Naive thymus-derived CD8-positive, alpha-beta T cell (primary cell): ENCODE results near the gene STX4. TPM values are rescaled to one million over a fixed set of nuclear protein-coding genes. Genes with fewer than 3 reads are reported as not detected.

ENCODE experiments used
- ATAC-seq, 2 donors: fragments of 150-1000 bp; cut with Tn5 transposase in 1 of 2; sonication (Bioruptor Pico), chemical (Tn5 transposase) in 1 of 2; 1 replicate in 1 of 2; 2 replicates in 1 of 2; pipeline ENCODE4 v1.10.0; 2021; ENCODE audit warnings: mild to moderate bottlenecking in 2 of 2, moderate library complexity in 2 of 2
- POLR2A ChIA-PET: fragments of 350-600 bp; sonication (Branson Sonifier 250); formaldehyde crosslinking; loops from one replicate; lab custom pipeline; 2021; ENCODE audit warnings: antibody characterized with exemption; lab: Charles Lee
- DNase-seq, 10 donors: peaks; one replicate each; pipeline versions ENCODE4 v3.0.0 to v3.0.0-alpha.2; 2020 to 2022
- H3K27ac Mint-ChIP-seq, 10 donors: one replicate each; pipeline ENCODE4 v1.8.0; 2020 to 2022; ENCODE audit warnings: mild to moderate bottlenecking in 10 of 10, mixed read lengths in 10 of 10, moderate library complexity in 4 of 10, inconsistent platforms in 1 of 10
- H3K27me3 Mint-ChIP-seq, 5 donors: one replicate each; pipeline ENCODE4 v1.8.0; 2021 to 2022; ENCODE audit warnings: mixed read lengths in 5 of 5
- H3K36me3 Mint-ChIP-seq, 3 donors: one replicate each; pipeline ENCODE4 v1.8.0; 2020 to 2022; ENCODE audit warnings: mixed read lengths in 3 of 3, mild to moderate bottlenecking in 2 of 3, inconsistent platforms in 1 of 3
- H3K4me1 Mint-ChIP-seq, 4 donors: one replicate each; pipeline ENCODE4 v1.8.0; 2021 to 2022; ENCODE audit warnings: mixed read lengths in 4 of 4
- H3K4me3 Mint-ChIP-seq, 10 donors: one replicate each; pipeline ENCODE4 v1.8.0; 2020 to 2022; ENCODE audit warnings: mild to moderate bottlenecking in 10 of 10, mixed read lengths in 10 of 10, moderate library complexity in 6 of 10, inconsistent platforms in 1 of 10
- H3K9me3 Mint-ChIP-seq, 9 donors: one replicate each; pipeline ENCODE4 v1.8.0; 2020 to 2022; ENCODE audit warnings: mixed read lengths in 9 of 9, mild to moderate bottlenecking in 3 of 9, inconsistent platforms in 1 of 9, moderate library complexity in 1 of 9
- polyA plus RNA-seq, 3 donors: library from polyadenylated mRNA; unstranded; fragments of 300-500 nt; fragmentation: Illumina TruSeq; gene quantifications; one replicate each; pipeline ENCODE4 v1.2.3, GENCODE V29; 2021
- total RNA-seq, 8 experiments: library from RNA in 2 of 8; stranded (reverse) in 2 of 8; gene quantifications; one replicate each; pipeline ENCODE4 v1.2.3 and lab custom pipeline; 2021 to 2026

STX4 gene
- total and polyA plus RNA-seq, 5 experiments from 2014 or later = 23.2 to 100 (median 31.3) TPM

GRCh38 chr16:31063495-31063842 lies 30.1 kb downstream of the STX4 start:
- Mint-ChIP-seq H3K9me3 (no peaks in the 10 kb centered on the region), H3K36me3 (peaks cover 0 to 20% (median 7%) of the 10 kb centered on the region in 3 donors), H3K27ac (peak overlapping the region in 7 of 10 donors; percentile 36 to 78 (median 73)), H3K4me1 (peaks cover 23 to 46% (median 38%) of the 10 kb centered on the region in 4 donors), H3K4me3 (peak overlapping the region in 9 of 10 donors; percentile 8 to 88 (median 52)), H3K27me3 (no peaks in the 10 kb centered on the region)
- DNase-seq = no peak
- POLR2A ChIA-PET = interaction anchor here (1.6 to 4.1 kb wide), 2 partner anchors 10 to 29 kb away, joined by 3 to 28 read pairs; partner anchors contain the start of genes ZNF646 and ZNF668
- ATAC-seq = no peak

GRCh38 chr16:31063843-31064611 lies 30.7 kb downstream of the STX4 start:
- peak in 3 of 10 donors; percentile 17 to 26 (median 25) for DNase-seq
- peak; percentile 28 to 66 for ATAC-seq
- Mint-ChIP-seq H3K27ac (peak overlapping the region in 9 of 10 donors; percentile 47 to 91 (median 79)), H3K9me3 (no peaks in the 10 kb centered on the region), H3K27me3 (no peaks in the 10 kb centered on the region), H3K4me3 (peak overlapping the region; percentile 52 to 88 (median 72)), H3K36me3 (peaks cover 0 to 20% (median 7%) of the 10 kb centered on the region in 3 donors), H3K4me1 (peaks cover 23 to 47% (median 40%) of the 10 kb centered on the region in 4 donors)
- POLR2A ChIA-PET = interaction anchor here (1.6 to 4.1 kb wide), 2 partner anchors 10 to 28 kb away, joined by 3 to 28 read pairs; partner anchors contain the start of genes ZNF646 and ZNF668

GRCh38 chr16:31064882-31065461 lies 31.6 kb downstream of the STX4 start:
- ATAC-seq = no peak
- POLR2A ChIA-PET = interaction anchor here (4.1 kb wide), 1 partner anchor 9 kb away, joined by 28 read pairs; the partner anchor contains the start of genes ZNF646 and ZNF668
- peak overlapping the region; percentile 42 to 88 (median 72) for H3K4me3 Mint-ChIP-seq
- no peaks in the 10 kb centered on the region for H3K27me3 Mint-ChIP-seq
- no peak for DNase-seq
- H3K4me1 Mint-ChIP-seq = peaks cover 26 to 51% (median 45%) of the 10 kb centered on the region in 4 donors
- peaks cover 0 to 20% (median 6%) of the 10 kb centered on the region in 3 donors for H3K36me3 Mint-ChIP-seq
- no peaks in the 10 kb centered on the region for H3K9me3 Mint-ChIP-seq
- H3K27ac Mint-ChIP-seq = peak overlapping the region in 9 of 10 donors; percentile 36 to 91 (median 79)

- Mint-ChIP-seq H3K4me1 (peaks cover 32 to 54% (median 50%) of the 10 kb centered on the region in 4 donors), H3K27ac (peak overlapping the region in 3 of 10 donors; percentile 1 to 87 (median 29)), H3K27me3 (no peaks in the 10 kb centered on the region), H3K4me3 (no peak overlapping the region), H3K36me3 (peaks cover 0 to 13% (median 6%) of the 10 kb centered on the region in 3 donors), H3K9me3 (no peaks in the 10 kb centered on the region)
- DNase-seq (no peak), ATAC-seq (no peak)
- POLR2A ChIA-PET = no interaction called here
These were observed 34.0 kb downstream of the STX4 start for GRCh38 chr16:31067342-31067741.

DNA sequence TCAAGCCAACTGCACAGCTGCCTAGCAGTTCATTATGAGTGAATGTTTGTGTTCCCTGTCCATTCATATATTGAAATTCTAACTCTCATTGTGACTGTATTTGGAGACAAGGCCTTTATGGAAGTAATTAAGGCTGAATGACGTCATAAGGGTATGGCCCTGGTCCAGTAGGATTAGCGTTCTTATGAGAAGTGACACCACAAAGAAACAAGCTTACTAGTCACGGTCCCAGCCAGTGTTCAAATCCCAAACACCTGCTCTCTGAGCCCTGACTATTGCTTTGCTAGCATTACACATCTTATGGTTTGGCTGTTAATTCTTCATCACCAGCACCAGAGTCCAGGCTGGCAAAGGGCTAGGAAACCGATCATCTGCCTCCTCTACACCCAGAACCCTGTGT lies 38.5 kb downstream of the STX4 start:
- Mint-ChIP-seq H3K4me3 (peak overlapping the region; percentile 81 to 97 (median 94)), H3K4me1 (peaks cover 24 to 44% (median 41%) of the 10 kb centered on the region in 4 donors), H3K9me3 (no peaks in the 10 kb centered on the region), H3K27ac (peak overlapping the region in 9 of 10 donors; percentile 2 to 96 (median 88)), H3K36me3 (peaks cover 0 to 5% (median 2%) of the 10 kb centered on the region in 3 donors), H3K27me3 (no peaks in the 10 kb centered on the region)
- POLR2A ChIA-PET = interaction anchor here (0.9 to 3.2 kb wide), 3 partner anchors 8 to 70 kb away, joined by 3 to 28 read pairs (median 5); partner anchors contain the start of gene KAT8
- no peak for DNase-seq
- no peak for ATAC-seq

DNA sequence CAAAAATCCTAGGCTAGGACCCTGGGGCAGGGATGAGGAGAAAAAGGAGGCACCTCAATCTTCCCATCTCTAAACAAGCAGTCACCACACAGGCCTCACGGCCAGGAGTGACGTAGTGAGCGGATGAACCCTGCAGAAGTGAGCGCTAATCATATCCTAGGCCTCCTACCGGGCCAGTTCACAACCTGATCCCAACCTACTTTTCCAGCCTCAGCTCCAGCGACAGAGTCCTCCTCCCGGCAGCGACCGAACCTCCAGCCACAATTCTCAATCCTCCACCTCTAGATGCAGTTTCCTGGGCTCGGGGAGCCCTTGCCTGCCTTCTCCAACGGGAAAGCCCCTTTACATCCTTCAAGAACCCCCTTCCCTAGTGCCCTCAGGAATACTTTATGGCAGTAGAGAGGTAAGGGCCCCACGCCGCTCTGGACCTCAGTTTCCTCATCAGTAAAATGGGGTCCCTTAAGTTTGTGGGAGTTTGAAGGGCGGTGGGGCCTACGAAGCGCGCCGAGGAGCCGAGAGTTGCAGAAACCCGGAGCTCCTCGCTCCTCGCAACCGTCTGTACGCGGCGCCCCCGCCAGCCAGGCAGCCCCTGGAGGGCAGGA lies 39.3 kb downstream of the STX4 start:
- H3K4me1 Mint-ChIP-seq = peaks cover 24 to 45% (median 42%) of the 10 kb centered on the region in 4 donors
- POLR2A ChIA-PET = interaction anchor here (0.6 to 3.2 kb wide), 16 partner anchors 8 to 387 kb away, joined by 3 to 45 read pairs (median 12); partner anchors contain the start of genes ARMC5, FUS, KAT8 and PRSS53
- peak overlapping the region; percentile 70 to 97 (median 90) for H3K27ac Mint-ChIP-seq
- no peaks in the 10 kb centered on the region for H3K27me3 Mint-ChIP-seq
- ATAC-seq (peak in 1 of 2 donors; percentile 0), DNase-seq (peak in 3 of 10 donors; percentile 2 to 16 (median 11))
- H3K4me3 Mint-ChIP-seq = peak overlapping the region; percentile 81 to 97 (median 94)
- no peaks in the 10 kb centered on the region for H3K9me3 Mint-ChIP-seq
- H3K36me3 Mint-ChIP-seq = peaks cover 0 to 11% (median 4%) of the 10 kb centered on the region in 3 donors

- peak overlapping the region; percentile 81 to 97 (median 96) for H3K4me3 Mint-ChIP-seq
- peaks cover 22 to 52% (median 45%) of the 10 kb centered on the region in 4 donors for H3K4me1 Mint-ChIP-seq
- H3K27ac Mint-ChIP-seq = peak overlapping the region; percentile 90 to 99 (median 96)
- no peaks in the 10 kb centered on the region for H3K9me3 Mint-ChIP-seq
- POLR2A ChIA-PET = interaction anchor here (0.6 to 3.2 kb wide), 29 partner anchors 9 to 796 kb away, joined by 3 to 45 read pairs (median 4); partner anchors contain the start of genes ARMC5, FUS, HSD3B7 and KAT8
- DNase-seq (peak; percentile 73 to 90 (median 84)), ATAC-seq (peak; percentile 41 to 52)
- peaks cover 0 to 19% (median 9%) of the 10 kb centered on the region in 3 donors for H3K36me3 Mint-ChIP-seq
- no peaks in the 10 kb centered on the region for H3K27me3 Mint-ChIP-seq
These were observed 40.0 kb downstream of the STX4 start for GRCh38 chr16:31073142-31073969.

DNA sequence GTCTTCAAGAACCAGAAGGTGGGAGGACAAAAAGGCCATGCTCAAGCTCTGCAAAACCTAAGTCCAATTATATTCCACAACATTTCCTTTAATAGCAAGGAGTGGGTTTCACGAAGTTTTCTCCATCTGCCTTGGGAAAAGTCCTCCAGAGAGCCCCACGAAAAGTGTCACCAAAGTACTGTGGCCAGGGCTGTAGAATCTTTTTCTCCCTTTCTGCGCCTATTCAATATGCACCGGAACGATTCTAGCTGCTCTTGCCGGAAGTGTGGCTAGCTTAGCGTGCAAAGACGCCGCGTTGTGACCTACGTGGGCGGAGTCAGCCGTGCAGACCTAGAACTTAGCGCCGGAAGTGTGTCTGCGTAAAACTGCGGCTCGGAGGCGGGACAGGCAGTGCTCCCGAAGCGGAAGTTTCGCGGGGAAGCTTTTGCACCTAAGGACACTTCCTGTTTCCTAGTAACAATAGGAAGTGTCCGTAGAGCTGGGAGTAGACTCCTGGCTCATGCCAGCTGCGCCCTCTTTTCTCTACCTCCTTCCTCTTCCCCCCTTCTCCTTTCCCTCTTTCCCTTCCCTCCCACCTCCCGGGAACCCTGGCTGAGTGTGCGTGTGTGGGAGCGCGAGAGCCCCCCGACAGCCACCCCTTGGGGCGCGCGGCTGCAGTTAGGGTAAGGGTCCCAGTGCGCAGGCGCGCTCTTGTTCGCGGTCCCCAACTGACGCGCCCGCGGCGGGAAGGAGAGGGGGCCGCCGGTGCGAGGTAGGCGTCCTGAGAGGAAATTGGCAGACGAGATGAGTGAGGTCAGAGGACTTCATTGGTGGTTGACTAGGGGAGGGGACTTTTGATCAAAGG lies 40.8 kb downstream of the STX4 start, which contains the start of the genes ZNF646 and ZNF668:
Gene ZNF646 (plus strand): TSS at position 453 of the 844 bp plus-strand sequence. CDS start 1,903 bp downstream, outside the sequence.
Gene ZNF668 (minus strand): TSS at position 271 of the 844 bp plus-strand sequence. CDS start 9,781 bp downstream, outside the sequence.
- peaks cover 0 to 27% (median 9%) of the 10 kb centered on the region in 3 donors for H3K36me3 Mint-ChIP-seq
- ATAC-seq (peak; percentile 80 to 84), DNase-seq (peak; percentile 90 to 99 (median 98))
- H3K27me3 Mint-ChIP-seq = no peaks in the 10 kb centered on the region
- POLR2A ChIA-PET = interaction anchor here (0.5 to 3.2 kb wide), 28 partner anchors 10 to 795 kb away, joined by 3 to 45 read pairs (median 4); partner anchors contain the start of genes ARMC5, FUS, HSD3B7 and KAT8
- H3K4me1 Mint-ChIP-seq = peaks cover 21 to 52% (median 45%) of the 10 kb centered on the region in 4 donors
- peak within 1 kb of the TSS; percentile 90 to 99 (median 96) for H3K27ac Mint-ChIP-seq
- peak within 1 kb of the TSS; percentile 81 to 97 (median 96) for H3K4me3 Mint-ChIP-seq
- H3K9me3 Mint-ChIP-seq = no peaks in the 10 kb centered on the region

- H3K4me3 Mint-ChIP-seq = peak overlapping the region; percentile 81 to 96 (median 92)
- peak overlapping the region; percentile 90 to 99 (median 96) for H3K27ac Mint-ChIP-seq
- H3K36me3 Mint-ChIP-seq = peaks cover 0 to 33% (median 9%) of the 10 kb centered on the region in 3 donors
- POLR2A ChIA-PET = interaction anchor here (1.2 to 3.2 kb wide), 14 partner anchors 11 to 795 kb away, joined by 3 to 45 read pairs (median 15); partner anchors contain the start of genes ARMC5, FUS, KAT8 and ORAI3
- no peaks in the 10 kb centered on the region for H3K27me3 Mint-ChIP-seq
- ATAC-seq (no peak), DNase-seq (no peak)
- no peaks in the 10 kb centered on the region for H3K9me3 Mint-ChIP-seq
- peaks cover 21 to 54% (median 46%) of the 10 kb centered on the region in 4 donors for H3K4me1 Mint-ChIP-seq
These were observed 41.4 kb downstream of the STX4 start for GRCh38 chr16:31074814-31075183.

- POLR2A ChIA-PET = interaction anchor here (0.6 to 1.3 kb wide), 3 partner anchors 41 to 104 kb away, joined by 3 to 4 read pairs (median 4); partner anchors contain the start of genes FUS and KAT8
- Mint-ChIP-seq H3K36me3 (peaks cover 0 to 42% (median 9%) of the 10 kb centered on the region in 3 donors), H3K27ac (peak overlapping the region in 6 of 10 donors; percentile 85 to 99 (median 96)), H3K4me1 (peaks cover 21 to 61% (median 53%) of the 10 kb centered on the region in 4 donors), H3K27me3 (no peaks in the 10 kb centered on the region), H3K9me3 (no peaks in the 10 kb centered on the region), H3K4me3 (peak overlapping the region in 6 of 10 donors; percentile 13 to 92 (median 54))
- DNase-seq (peak in 1 of 10 donors; percentile 52), ATAC-seq (no peak)
These were observed 43.0 kb downstream of the STX4 start for GRCh38 chr16:31076319-31076718.
